ENCODE results near the gene FANCC.

GRCh38 chr9:95090023-95090791, 227.3 kb downstream of the FANCC start:
- TF ChIP-seq CTCF (IDR thresholded peaks at IDR 0.05) (no peak), POLR2A (IDR thresholded peaks at IDR 0.05) (no peak), POLR2AphosphoS5 (IDR thresholded peaks at IDR 0.05) (no peak)
